ENCODE results near the gene ING4.

The ING4 gene

GRCh38 chr12:6676962-6677361 lies 14.0 kb upstream of the ING4 start:
- Histone ChIP-seq H3K27me3 (ENCODE audit: low read depth, low read length) (no peaks in the 10 kb centered on the region), H3K27ac (ENCODE audit: low read length) (no peak overlapping the region), H3K4me3 (ENCODE audit: low read depth in 1 of 2, low read length in 2 of 2) (no peak overlapping the region), H3K9me3 (ENCODE audit: control insufficient read depth in 1 of 2, low read length in 2 of 2) (no peaks in the 10 kb centered on the region), H3K36me3 (ENCODE audit: control insufficient read depth in 1 of 2, insufficient read depth in 2 of 2, low read length in 2 of 2) (peaks cover 70 to 81% of the 10 kb centered on the region in 2 donors), H3K4me1 (ENCODE audit: control insufficient read depth in 1 of 2, insufficient read depth in 2 of 2, low read length in 2 of 2) (no peaks in the 10 kb centered on the region)

DNA sequence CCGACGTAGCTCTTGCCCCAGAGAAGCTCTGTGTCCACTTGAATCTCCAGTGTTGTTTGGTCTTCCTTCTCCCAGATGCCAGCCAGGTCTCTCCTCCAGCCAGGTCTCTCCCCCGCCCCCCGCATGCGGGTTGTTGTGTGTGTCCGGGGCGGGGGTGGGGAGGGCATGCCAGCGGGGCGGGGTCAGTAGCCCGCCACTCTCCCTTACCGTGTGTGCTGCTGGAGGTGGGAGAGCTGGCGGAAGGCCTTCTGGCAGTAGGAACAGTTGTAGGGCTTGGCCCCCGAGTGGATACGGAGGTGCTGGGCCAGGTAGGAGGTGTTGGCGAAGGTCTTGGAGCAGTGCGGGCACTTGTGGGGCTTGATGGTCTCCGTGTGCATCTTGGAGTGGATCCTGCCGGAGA lies 9.2 kb upstream of the ING4 start:
- Histone ChIP-seq H3K4me1 (ENCODE audit: control insufficient read depth in 1 of 2, insufficient read depth in 2 of 2, low read length in 2 of 2) (no peaks in the 10 kb centered on the region), H3K9me3 (ENCODE audit: control insufficient read depth in 1 of 2, low read length in 2 of 2) (no peaks in the 10 kb centered on the region), H3K36me3 (ENCODE audit: control insufficient read depth in 1 of 2, insufficient read depth in 2 of 2, low read length in 2 of 2) (peaks cover 80 to 91% of the 10 kb centered on the region in 2 donors), H3K27ac (ENCODE audit: low read length) (no peak overlapping the region), H3K27me3 (ENCODE audit: low read depth, low read length) (no peaks in the 10 kb centered on the region), H3K4me3 (ENCODE audit: low read depth in 1 of 2, low read length in 2 of 2) (no peak overlapping the region)

- no peaks in the 10 kb centered on the region for H3K27me3 ChIP-seq (ENCODE audit: low read depth, low read length)
- H3K36me3 ChIP-seq (ENCODE audit: control insufficient read depth in 1 of 2, insufficient read depth in 2 of 2, low read length in 2 of 2), result peaks cover 52 to 59% of the 10 kb centered on the region in 2 donors
- no peak overlapping the region for H3K27ac ChIP-seq (ENCODE audit: low read length)
- no peaks in the 10 kb centered on the region for H3K9me3 ChIP-seq (ENCODE audit: control insufficient read depth in 1 of 2, low read length in 2 of 2)
- H3K4me3 ChIP-seq (ENCODE audit: low read depth in 1 of 2, low read length in 2 of 2), result no peak overlapping the region
- no peaks in the 10 kb centered on the region for H3K4me1 ChIP-seq (ENCODE audit: control insufficient read depth in 1 of 2, insufficient read depth in 2 of 2, low read length in 2 of 2)
These were observed 4.8 kb upstream of the ING4 start for GRCh38 chr12:6667559-6668210.

GRCh38 chr12:6666211-6666610 lies 3.3 kb upstream of the ING4 start:
- H3K4me3 ChIP-seq (ENCODE audit: low read depth in 1 of 2, low read length in 2 of 2), result no peak overlapping the region
- peaks cover 37 to 44% of the 10 kb centered on the region in 2 donors for H3K36me3 ChIP-seq (ENCODE audit: control insufficient read depth in 1 of 2, insufficient read depth in 2 of 2, low read length in 2 of 2)
- no peaks in the 10 kb centered on the region for H3K27me3 ChIP-seq (ENCODE audit: low read depth, low read length)
- peaks cover 10% of the 10 kb centered on the region in 2 donors for H3K4me1 ChIP-seq (ENCODE audit: control insufficient read depth in 1 of 2, insufficient read depth in 2 of 2, low read length in 2 of 2)
- no peaks in the 10 kb centered on the region for H3K9me3 ChIP-seq (ENCODE audit: control insufficient read depth in 1 of 2, low read length in 2 of 2)
- no peak overlapping the region for H3K27ac ChIP-seq (ENCODE audit: low read length)

DNA sequence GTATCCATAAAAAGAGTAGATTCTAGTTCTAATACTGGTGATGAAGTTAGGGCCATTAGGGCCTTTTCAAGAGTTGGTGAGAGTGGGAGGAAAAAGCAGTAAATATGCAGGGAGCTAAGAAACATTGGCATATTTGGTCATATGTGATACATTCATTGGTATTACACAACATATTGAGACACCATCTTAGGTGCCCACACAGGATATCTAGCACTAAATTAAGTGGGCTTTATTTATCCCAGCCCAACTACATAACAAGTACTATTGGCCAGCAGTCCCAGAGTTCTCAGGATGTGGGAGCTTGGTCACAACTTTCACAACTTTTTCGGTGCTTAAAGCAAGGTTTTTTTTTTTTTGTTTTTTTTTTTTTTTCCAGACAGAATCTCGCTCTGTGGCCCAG lies 2.0 kb upstream of the ING4 start:
- Histone ChIP-seq H3K36me3 (ENCODE audit: control insufficient read depth in 1 of 2, insufficient read depth in 2 of 2, low read length in 2 of 2) (peaks cover 24 to 31% of the 10 kb centered on the region in 2 donors), H3K27me3 (ENCODE audit: low read depth, low read length) (no peaks in the 10 kb centered on the region), H3K27ac (ENCODE audit: low read length) (no peak overlapping the region), H3K4me1 (ENCODE audit: control insufficient read depth in 1 of 2, insufficient read depth in 2 of 2, low read length in 2 of 2) (peaks cover 10% of the 10 kb centered on the region in 2 donors), H3K9me3 (ENCODE audit: control insufficient read depth in 1 of 2, low read length in 2 of 2) (no peaks in the 10 kb centered on the region), H3K4me3 (ENCODE audit: low read depth in 1 of 2, low read length in 2 of 2) (no peak overlapping the region)

DNA sequence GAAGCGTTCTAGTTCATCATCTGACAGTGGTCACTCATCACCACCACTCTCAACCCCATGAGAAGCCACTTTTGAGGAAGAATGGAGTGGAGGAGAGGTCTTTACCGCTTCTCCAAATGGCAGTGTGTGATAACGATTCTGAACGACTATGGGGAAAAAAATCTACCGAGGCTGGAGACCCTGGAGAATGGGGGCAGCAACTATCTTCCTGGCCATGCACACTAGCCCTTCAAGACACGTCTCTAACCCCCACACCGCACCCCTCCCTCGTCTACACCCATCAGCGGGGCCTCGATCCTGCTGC lies 365 bp downstream of the ING4 start:
- H3K4me1 ChIP-seq (ENCODE audit: control insufficient read depth in 1 of 2, insufficient read depth in 2 of 2, low read length in 2 of 2), result peaks cover 10% of the 10 kb centered on the region in 2 donors
- peaks cover 8 to 17% of the 10 kb centered on the region in 2 donors for H3K36me3 ChIP-seq (ENCODE audit: control insufficient read depth in 1 of 2, insufficient read depth in 2 of 2, low read length in 2 of 2)
- H3K9me3 ChIP-seq (ENCODE audit: control insufficient read depth in 1 of 2, low read length in 2 of 2), result no peaks in the 10 kb centered on the region
- peak overlapping the region; percentile 74 for H3K27ac ChIP-seq (ENCODE audit: low read length)
- H3K27me3 ChIP-seq (ENCODE audit: low read depth, low read length), result no peaks in the 10 kb centered on the region
- H3K4me3 ChIP-seq (ENCODE audit: low read depth in 1 of 2, low read length in 2 of 2), result peak overlapping the region; percentile 90 to 95

DNA sequence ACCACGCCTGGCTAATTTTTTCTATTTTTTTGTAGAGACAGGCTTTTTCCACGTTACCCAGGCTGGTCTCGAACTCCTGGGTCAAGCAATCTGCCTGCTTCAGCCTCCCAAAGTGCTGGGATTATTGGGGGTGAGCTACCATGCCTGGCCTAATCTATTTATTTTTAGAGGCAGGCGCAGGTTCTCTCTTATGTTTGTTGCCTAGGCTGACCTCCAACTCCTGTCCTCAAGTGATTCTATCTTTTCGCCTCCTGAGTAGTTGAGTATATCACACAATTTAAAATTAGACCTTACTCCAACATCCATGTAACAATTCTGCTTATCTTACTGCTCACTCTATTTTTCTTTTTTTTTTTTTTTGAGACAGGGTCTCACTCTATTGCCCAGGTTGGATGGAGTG lies 8.9 kb downstream of the ING4 start:
- Histone ChIP-seq H3K4me1 (ENCODE audit: control insufficient read depth in 1 of 2, insufficient read depth in 2 of 2, low read length in 2 of 2) (no peaks in the 10 kb centered on the region), H3K9me3 (ENCODE audit: control insufficient read depth in 1 of 2, low read length in 2 of 2) (no peaks in the 10 kb centered on the region), H3K27ac (ENCODE audit: low read length) (no peak overlapping the region), H3K27me3 (ENCODE audit: low read depth, low read length) (no peaks in the 10 kb centered on the region), H3K4me3 (ENCODE audit: low read depth in 1 of 2, low read length in 2 of 2) (no peak overlapping the region), H3K36me3 (ENCODE audit: control insufficient read depth in 1 of 2, insufficient read depth in 2 of 2, low read length in 2 of 2) (peaks cover 36 to 64% of the 10 kb centered on the region in 2 donors)

- Histone ChIP-seq H3K4me3 (ENCODE audit: low read depth in 1 of 2, low read length in 2 of 2) (no peak overlapping the region), H3K27ac (ENCODE audit: low read length) (no peak overlapping the region), H3K9me3 (ENCODE audit: control insufficient read depth in 1 of 2, low read length in 2 of 2) (no peaks in the 10 kb centered on the region), H3K36me3 (ENCODE audit: control insufficient read depth in 1 of 2, insufficient read depth in 2 of 2, low read length in 2 of 2) (peaks cover 36 to 60% of the 10 kb centered on the region in 2 donors), H3K27me3 (ENCODE audit: low read depth, low read length) (no peaks in the 10 kb centered on the region), H3K4me1 (ENCODE audit: control insufficient read depth in 1 of 2, insufficient read depth in 2 of 2, low read length in 2 of 2) (no peaks in the 10 kb centered on the region)
These were observed 9.6 kb downstream of the ING4 start for GRCh38 chr12:6653342-6653741.

DNA sequence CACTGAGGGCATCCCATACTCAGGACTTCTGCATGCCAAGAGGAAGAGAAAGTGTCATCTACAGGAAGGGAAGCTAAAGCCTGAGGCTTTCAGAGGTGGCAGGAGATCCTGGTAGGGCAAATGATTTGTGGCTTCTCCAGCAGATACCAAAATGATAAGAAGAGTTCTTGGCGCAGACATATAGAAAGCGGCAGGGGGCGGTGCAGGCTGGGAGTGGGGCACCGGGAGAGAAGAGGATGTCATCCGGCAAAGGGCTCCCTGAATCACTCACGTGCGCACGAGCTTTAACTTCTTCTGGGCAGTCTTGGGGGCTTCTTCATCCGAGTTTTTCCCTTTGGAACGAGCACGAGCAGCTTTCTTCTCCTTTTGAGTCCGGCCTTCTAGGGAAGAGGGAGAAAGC lies 10.5 kb downstream of the ING4 start:
- Histone ChIP-seq H3K27me3 (ENCODE audit: low read depth, low read length) (no peaks in the 10 kb centered on the region), H3K9me3 (ENCODE audit: control insufficient read depth in 1 of 2, low read length in 2 of 2) (no peaks in the 10 kb centered on the region), H3K4me3 (ENCODE audit: low read depth in 1 of 2, low read length in 2 of 2) (no peak overlapping the region), H3K36me3 (ENCODE audit: control insufficient read depth in 1 of 2, insufficient read depth in 2 of 2, low read length in 2 of 2) (peaks cover 36 to 63% of the 10 kb centered on the region in 2 donors), H3K27ac (ENCODE audit: low read length) (no peak overlapping the region), H3K4me1 (ENCODE audit: control insufficient read depth in 1 of 2, insufficient read depth in 2 of 2, low read length in 2 of 2) (no peaks in the 10 kb centered on the region)

DNA sequence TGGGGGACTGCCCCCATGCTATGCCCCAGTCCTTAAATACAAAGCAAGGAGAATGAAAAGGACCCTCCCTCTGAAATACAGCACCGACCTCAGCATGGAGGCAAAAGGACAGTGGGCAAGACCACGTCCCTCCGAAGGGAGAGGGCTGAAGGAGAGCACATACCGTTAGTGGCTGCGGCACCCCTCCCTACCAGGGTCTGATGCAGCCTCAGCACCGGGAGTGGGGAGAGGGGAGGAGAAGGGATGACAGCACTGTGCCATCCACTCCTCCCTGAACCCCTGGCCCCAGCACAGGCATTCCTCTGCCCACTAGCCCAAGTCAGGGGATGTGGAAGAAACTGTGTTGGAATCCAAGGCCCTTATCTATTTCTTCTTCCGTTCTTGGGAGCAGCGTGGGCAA lies 12.1 kb downstream of the ING4 start:
- peaks cover 0 to 5% of the 10 kb centered on the region in 2 donors for H3K4me1 ChIP-seq (ENCODE audit: control insufficient read depth in 1 of 2, insufficient read depth in 2 of 2, low read length in 2 of 2)
- no peaks in the 10 kb centered on the region for H3K27me3 ChIP-seq (ENCODE audit: low read depth, low read length)
- H3K27ac ChIP-seq (ENCODE audit: low read length), result no peak overlapping the region
- no peak overlapping the region for H3K4me3 ChIP-seq (ENCODE audit: low read depth in 1 of 2, low read length in 2 of 2)
- H3K9me3 ChIP-seq (ENCODE audit: control insufficient read depth in 1 of 2, low read length in 2 of 2), result no peaks in the 10 kb centered on the region
- peaks cover 35 to 51% of the 10 kb centered on the region in 2 donors for H3K36me3 ChIP-seq (ENCODE audit: control insufficient read depth in 1 of 2, insufficient read depth in 2 of 2, low read length in 2 of 2)

GRCh38 chr12:6647083-6647604 lies 15.8 kb downstream of the ING4 start, which contains the start of gene ACRBP:
Gene ACRBP, minus strand, starts transcription at chr12:6647432. Its CDS starts 66 bp downstream, at chr12:6647366.
- peak within 1 kb of the TSS; percentile 60 for H3K27ac ChIP-seq (ENCODE audit: low read length)
- H3K4me3 ChIP-seq (ENCODE audit: low read depth in 1 of 2, low read length in 2 of 2), result peak within 1 kb of the TSS; percentile 61 to 62
- peaks cover 14 to 27% of the 10 kb centered on the region in 2 donors for H3K36me3 ChIP-seq (ENCODE audit: control insufficient read depth in 1 of 2, insufficient read depth in 2 of 2, low read length in 2 of 2)
- H3K9me3 ChIP-seq (ENCODE audit: control insufficient read depth in 1 of 2, low read length in 2 of 2), result no peaks in the 10 kb centered on the region
- peaks cover 0 to 5% of the 10 kb centered on the region in 2 donors for H3K4me1 ChIP-seq (ENCODE audit: control insufficient read depth in 1 of 2, insufficient read depth in 2 of 2, low read length in 2 of 2)
- H3K27me3 ChIP-seq (ENCODE audit: low read depth, low read length), result no peaks in the 10 kb centered on the region

Measured in muscle layer of duodenum (tissue), 2 donors.